Activated T-helper 2 cell treated with anti-CD3 and anti-CD28 coated beads, Interferon-gamma antibody, Interleukin-2, Interleukin-4, amounts not matched to agents 10 μg/mL and 5 μg/mL and 100 μg/mL, durations not matched to agents 14 hours and 24 hours and 36 hours (primary cell): ENCODE measurements around the gene SLC9A7. TPM values are rescaled to one million over a fixed set of nuclear protein-coding genes. Genes with fewer than 3 reads are reported as not detected.

ENCODE experiments used
- DNase-seq: peaks from one replicate; pipeline ENCODE4 v3.0.0; 2021; ENCODE audit warnings: low spot score
- H3K27ac Mint-ChIP-seq: one replicate; pipeline ENCODE4 v1.8.0; 2021; ENCODE audit warnings: mixed read lengths
- H3K27me3 Mint-ChIP-seq: one replicate; pipeline ENCODE4 v1.8.0; 2021; ENCODE audit warnings: low read depth, mixed read lengths
- H3K36me3 Mint-ChIP-seq: one replicate; pipeline ENCODE4 v1.8.0; 2021; ENCODE audit warnings: low read depth, mixed read lengths
- H3K4me1 Mint-ChIP-seq: one replicate; pipeline ENCODE4 v1.8.0; 2021; ENCODE audit warnings: low read depth, mixed read lengths
- H3K4me3 Mint-ChIP-seq: one replicate; pipeline ENCODE4 v1.8.0; 2021; ENCODE audit warnings: low read depth, mild to moderate bottlenecking, moderate library complexity, mixed read lengths
- H3K9me3 Mint-ChIP-seq: one replicate; pipeline ENCODE4 v1.8.0; 2021; ENCODE audit warnings: mixed read lengths
- intact Hi-C: fragments of 100-400 bp; cut with micrococcal nuclease; formaldehyde crosslinking; loops from one replicate; pipeline ENCODE4 v1.15.1; 2023
- total RNA-seq: library from RNA; stranded (reverse); gene quantifications from 2 replicates; pipeline ENCODE4 v1.2.3, GENCODE V29; 2022

SLC9A7 gene
- total RNA-seq, 1 donor from 2014 or later = 42.5 TPM

GRCh38 chrX:46567388-46567787 lies 191.5 kb downstream of the SLC9A7 start:
- no peak overlapping the region for H3K4me3 Mint-ChIP-seq
- no peaks in the 10 kb centered on the region for H3K36me3 Mint-ChIP-seq
- intact Hi-C loops = no loop called here
- no peaks in the 10 kb centered on the region for H3K27me3 Mint-ChIP-seq
- no peak for DNase-seq
- peaks cover 12% of the 10 kb centered on the region for H3K4me1 Mint-ChIP-seq
- no peaks in the 10 kb centered on the region for H3K9me3 Mint-ChIP-seq
- no peak overlapping the region for H3K27ac Mint-ChIP-seq

DNA sequence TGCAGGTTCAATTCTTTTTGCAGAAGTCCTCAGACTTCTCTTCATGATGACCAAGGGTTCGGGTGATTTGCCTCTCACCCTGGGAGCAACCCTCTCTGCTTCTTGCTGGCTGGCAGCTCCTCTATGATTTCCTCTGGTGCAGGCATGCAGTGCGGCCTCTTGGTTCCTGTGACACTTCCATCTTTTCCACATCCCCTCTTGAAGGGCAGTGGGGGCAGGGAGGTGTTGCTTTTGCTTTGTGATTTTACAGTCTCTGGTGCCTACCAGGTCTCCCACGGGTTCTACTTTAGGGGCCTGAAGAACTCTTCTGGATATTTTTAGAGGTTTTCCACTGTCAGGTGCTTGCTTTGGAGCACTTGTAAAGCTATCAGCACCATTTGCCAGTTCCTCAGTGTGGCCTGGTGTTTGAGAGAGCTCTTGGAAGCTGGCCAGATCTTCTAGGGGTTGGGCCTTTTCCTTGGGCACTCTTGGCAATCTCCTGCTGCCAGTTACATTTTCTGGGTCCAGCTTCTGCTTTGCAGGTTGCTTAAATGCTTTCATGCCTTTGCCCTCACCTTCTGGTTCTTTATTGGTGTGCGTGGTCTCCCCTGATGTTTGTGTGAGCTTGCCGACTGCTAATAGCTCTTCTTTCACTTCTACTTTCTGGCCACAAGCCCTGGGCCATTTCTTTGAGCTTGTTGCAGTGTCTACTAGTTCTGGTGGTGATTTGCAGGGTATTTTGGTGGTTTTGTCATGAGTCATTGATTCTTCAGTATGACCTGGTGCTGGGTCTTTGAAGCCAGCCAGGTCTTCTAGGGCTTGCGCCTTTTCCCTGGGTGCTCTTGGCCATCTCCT lies 196.9 kb downstream of the SLC9A7 start:
- no peaks in the 10 kb centered on the region for H3K9me3 Mint-ChIP-seq
- no peaks in the 10 kb centered on the region for H3K36me3 Mint-ChIP-seq
- H3K27me3 Mint-ChIP-seq = no peaks in the 10 kb centered on the region
- peak overlapping the region; percentile 22 for H3K27ac Mint-ChIP-seq
- no peak overlapping the region for H3K4me3 Mint-ChIP-seq
- peaks cover 15% of the 10 kb centered on the region for H3K4me1 Mint-ChIP-seq
- DNase-seq = no peak
- intact Hi-C loops = no loop called here

DNA sequence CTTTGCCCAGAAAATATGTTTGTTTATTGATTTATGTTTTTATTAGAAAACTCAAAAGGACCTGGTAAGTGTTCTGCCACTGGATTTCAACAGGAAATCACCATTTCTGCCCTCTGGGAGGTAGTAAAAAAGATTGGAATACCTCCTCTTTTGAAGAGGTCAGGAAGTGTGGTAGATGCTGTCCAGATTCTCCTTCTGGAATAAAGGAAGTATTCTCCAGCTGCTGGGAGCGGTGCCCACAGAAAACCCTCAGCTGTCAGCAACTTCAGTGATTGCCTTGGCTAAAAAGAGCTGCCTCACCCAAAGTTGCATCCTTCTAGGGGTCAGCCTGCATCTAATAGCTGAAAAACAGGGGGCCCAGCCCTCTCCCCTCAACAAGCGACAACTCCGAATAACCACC lies 199.9 kb downstream of the SLC9A7 start:
- Mint-ChIP-seq H3K4me1 (peaks cover 15% of the 10 kb centered on the region), H3K4me3 (no peak overlapping the region)

GRCh38 chrX:46554942-46555341 lies 204.0 kb downstream of the SLC9A7 start:
- peaks cover 4% of the 10 kb centered on the region for H3K36me3 Mint-ChIP-seq
- intact Hi-C loops = no loop called here
- no peak for DNase-seq
- H3K27me3 Mint-ChIP-seq = no peaks in the 10 kb centered on the region
- H3K4me1 Mint-ChIP-seq = peaks cover 2% of the 10 kb centered on the region
- no peak overlapping the region for H3K27ac Mint-ChIP-seq
- no peak overlapping the region for H3K4me3 Mint-ChIP-seq
- no peaks in the 10 kb centered on the region for H3K9me3 Mint-ChIP-seq

More for the DNA sequence above, 199.9 kb downstream of the SLC9A7 start:
- Mint-ChIP-seq H3K27me3 (no peaks in the 10 kb centered on the region), H3K27ac (no peak overlapping the region), H3K36me3 (no peaks in the 10 kb centered on the region), H3K9me3 (no peaks in the 10 kb centered on the region)
- intact Hi-C loops = no loop called here
- DNase-seq = no peak

DNA sequence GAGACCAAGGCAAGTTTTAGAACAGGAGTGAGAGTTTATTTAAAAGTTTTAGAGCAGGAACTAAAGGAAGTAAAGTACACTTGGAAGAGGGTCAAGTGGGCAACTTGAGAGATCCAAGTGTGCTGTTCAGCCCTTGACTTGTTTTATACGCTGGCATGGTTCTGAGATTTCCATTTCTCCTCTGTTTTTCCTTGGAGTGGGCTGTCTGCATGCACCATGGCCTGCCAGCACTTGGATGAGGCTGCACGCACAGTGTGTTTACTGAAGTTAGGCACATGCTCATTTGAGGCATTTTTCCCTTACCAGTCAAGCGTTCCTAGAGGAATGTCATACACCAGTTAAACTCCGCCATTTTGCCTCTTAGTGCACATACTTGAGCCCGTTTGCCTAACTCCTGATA lies 205.0 kb downstream of the SLC9A7 start:
- H3K9me3 Mint-ChIP-seq = no peaks in the 10 kb centered on the region
- no peak for DNase-seq
- H3K27me3 Mint-ChIP-seq = no peaks in the 10 kb centered on the region
- H3K4me1 Mint-ChIP-seq = peaks cover 3% of the 10 kb centered on the region
- H3K27ac Mint-ChIP-seq = no peak overlapping the region
- H3K4me3 Mint-ChIP-seq = no peak overlapping the region
- peaks cover 6% of the 10 kb centered on the region for H3K36me3 Mint-ChIP-seq
- intact Hi-C loops = no loop called here

GRCh38 chrX:46551494-46552128 lies 207.3 kb downstream of the SLC9A7 start:
- Mint-ChIP-seq H3K36me3 (peaks cover 23% of the 10 kb centered on the region), H3K4me3 (no peak overlapping the region), H3K27ac (no peak overlapping the region), H3K4me1 (peaks cover 5% of the 10 kb centered on the region), H3K9me3 (no peaks in the 10 kb centered on the region), H3K27me3 (no peaks in the 10 kb centered on the region)
- no peak for DNase-seq
- intact Hi-C loops = no loop called here

DNA sequence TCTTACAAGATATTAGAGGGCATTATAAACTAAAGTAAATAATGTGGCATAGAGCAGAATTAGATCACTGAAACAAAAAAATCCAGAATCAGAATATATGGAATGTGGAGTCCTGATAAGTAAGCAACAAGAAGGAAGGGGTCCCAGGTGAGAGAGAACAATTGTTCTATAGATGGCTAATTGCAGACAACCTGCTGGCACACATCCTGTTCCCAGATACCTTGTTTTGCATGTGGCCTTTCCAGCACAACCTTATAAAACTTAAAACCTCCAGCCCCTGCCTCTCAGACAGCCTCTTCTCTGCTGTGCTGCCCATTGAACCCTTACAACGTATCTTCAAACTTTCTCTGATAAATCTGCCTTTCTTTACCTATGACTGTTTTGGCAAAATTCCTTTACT lies 209.0 kb downstream of the SLC9A7 start:
- Mint-ChIP-seq H3K27ac (no peak overlapping the region), H3K4me1 (peaks cover 9% of the 10 kb centered on the region), H3K36me3 (peaks cover 29% of the 10 kb centered on the region), H3K9me3 (no peaks in the 10 kb centered on the region), H3K4me3 (no peak overlapping the region), H3K27me3 (no peaks in the 10 kb centered on the region)
- DNase-seq = no peak
- intact Hi-C loops = loop anchor here (5.0 kb wide), 1 partner anchor 37 kb away; no protein-coding TSS in a partner anchor

Other genes starting within 250 kb of the SLC9A7 start
- 2.4 and 2.5 TPM in 2 replicates for gene ZNF674, start 213.7 kb downstream of the SLC9A7 start, total RNA-seq
- 3.8 TPM in 2 replicates for gene CHST7, start 185.4 kb downstream of the SLC9A7 start, total RNA-seq
- gene RP2, start 77.9 kb upstream of the SLC9A7 start, total RNA-seq = 8.8 and 9.6 TPM in 2 replicates
- gene JADE3, start 153.3 kb upstream of the SLC9A7 start, total RNA-seq = 3.0 and 3.8 TPM in 2 replicates